DOHH2 (cell line): Measurements from ENCODE around the gene MRPL53.

Source experiments
- EZH2phosphoT487 ChIP-seq: fragments of 200-600 bp; sonication (generic); IDR thresholded peaks from 2 replicates; pipeline ENCODE4 v1.6.1; 2017; ENCODE audit warnings: borderline replicate concordance, mild to moderate bottlenecking, antibody characterized with exemption, low read length, moderate library complexity, mixed read lengths
- TF ChIP-seq, protein P1 (sequence below): fragments of 200-600 bp; sonication (generic); IDR thresholded peaks from one replicate; pipeline ENCODE4 v1.5.1; 2014; ENCODE audit warnings: antibody characterized with exemption, mild to moderate bottlenecking, low read depth, low read length; ENCODE audit not compliant: poor library complexity, severe bottlenecking

DNA sequence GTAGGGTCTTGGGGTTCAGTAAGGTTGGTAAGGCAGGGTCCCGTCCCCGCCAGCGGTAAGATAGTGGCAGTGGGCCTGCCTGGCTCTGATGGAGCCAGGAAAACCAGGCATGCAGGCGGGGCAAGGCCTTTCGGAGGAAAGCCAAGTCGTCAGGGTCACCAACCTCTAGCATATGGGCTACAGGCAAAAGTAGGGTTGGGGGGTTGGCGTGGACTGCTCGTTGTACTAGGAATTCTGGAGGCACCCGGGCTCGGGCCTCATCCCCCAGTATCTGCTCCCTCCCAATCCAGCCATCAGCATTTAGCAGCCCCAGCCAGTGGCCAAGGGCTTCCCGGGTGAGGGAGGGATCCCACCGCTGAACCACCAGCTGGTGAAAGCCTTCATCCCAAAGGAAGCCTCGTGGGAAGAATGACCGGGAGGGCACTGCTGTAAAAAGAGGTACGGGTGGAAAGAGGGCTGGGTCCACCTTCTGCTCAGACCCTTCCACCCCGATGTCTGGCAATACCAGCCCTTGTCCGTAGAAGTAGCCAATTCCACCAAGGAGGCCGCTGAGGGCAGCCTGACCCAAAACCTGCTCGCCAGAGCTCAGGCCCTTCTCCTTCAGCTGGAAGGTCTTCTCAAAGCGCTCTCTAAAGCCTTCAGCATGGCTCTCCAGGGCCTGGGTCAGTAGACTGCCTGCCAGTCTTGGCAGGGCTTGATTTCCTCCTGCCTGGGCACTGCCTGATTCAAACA lies 10.3 kb downstream of the MRPL53 start:
- TF ChIP-seq, protein P1, sequence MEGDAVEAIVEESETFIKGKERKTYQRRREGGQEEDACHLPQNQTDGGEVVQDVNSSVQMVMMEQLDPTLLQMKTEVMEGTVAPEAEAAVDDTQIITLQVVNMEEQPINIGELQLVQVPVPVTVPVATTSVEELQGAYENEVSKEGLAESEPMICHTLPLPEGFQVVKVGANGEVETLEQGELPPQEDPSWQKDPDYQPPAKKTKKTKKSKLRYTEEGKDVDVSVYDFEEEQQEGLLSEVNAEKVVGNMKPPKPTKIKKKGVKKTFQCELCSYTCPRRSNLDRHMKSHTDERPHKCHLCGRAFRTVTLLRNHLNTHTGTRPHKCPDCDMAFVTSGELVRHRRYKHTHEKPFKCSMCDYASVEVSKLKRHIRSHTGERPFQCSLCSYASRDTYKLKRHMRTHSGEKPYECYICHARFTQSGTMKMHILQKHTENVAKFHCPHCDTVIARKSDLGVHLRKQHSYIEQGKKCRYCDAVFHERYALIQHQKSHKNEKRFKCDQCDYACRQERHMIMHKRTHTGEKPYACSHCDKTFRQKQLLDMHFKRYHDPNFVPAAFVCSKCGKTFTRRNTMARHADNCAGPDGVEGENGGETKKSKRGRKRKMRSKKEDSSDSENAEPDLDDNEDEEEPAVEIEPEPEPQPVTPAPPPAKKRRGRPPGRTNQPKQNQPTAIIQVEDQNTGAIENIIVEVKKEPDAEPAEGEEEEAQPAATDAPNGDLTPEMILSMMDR, result no peak
- TF ChIP-seq EZH2phosphoT487, result no peak
